PC-3 (cell line): Measurements from ENCODE around the gene PHF1. TPM values are rescaled to one million over a fixed set of nuclear protein-coding genes. Genes with fewer than 3 reads are reported as not detected.
"Not testable (repeated sequence)": the region's sequence is repeated elsewhere in the genome, so short reads cannot be mapped to it uniquely, and the experiment has no call there.

Experiments used
- ATAC-seq: fragments of 200-7000 bp; cut with Tn5 transposase; 2 replicates; pipeline ENCODE4 v1.9.1; 2020; ENCODE audit warnings: mild to moderate bottlenecking, moderate library complexity
- BruUV-seq: library from RNA; stranded (reverse); fragments of 400-500 nt; replicated peaks from 2 replicates; lab custom pipeline; 2021; lab: Mats Ljungman, UMichigan
- CTCF ChIA-PET: fragments of 300-600 bp; sonication (Branson Sonifier 250); formaldehyde crosslinking; loops from one replicate; lab custom pipeline; 2022; ENCODE audit warnings: antibody characterized with exemption; lab: Charles Lee
- POLR2A ChIA-PET: fragments of 300-600 bp; sonication (Branson Sonifier 250); formaldehyde crosslinking; loops from one replicate; lab custom pipeline; 2022; ENCODE audit warnings: antibody characterized with exemption; ENCODE audit not compliant: unreplicated experiment; lab: Charles Lee
- DNase-seq: peaks from one replicate; pipeline ENCODE4 v3.0.0-alpha.2; 2015
- H2AFZ ChIP-seq: fragments of 300-600 bp; sonication (generic); 2 replicates; pipeline ENCODE4 v1.6.0; 2016; ENCODE audit warnings: antibody characterized with exemption, low read length
- H3F3A ChIP-seq: fragments of 300-600 bp; sonication (generic); one replicate; pipeline ENCODE4 v1.6.0; 2017; ENCODE audit warnings: antibody characterized with exemption, low read length, control low read depth, mild to moderate bottlenecking; ENCODE audit not compliant: unreplicated experiment
- H3K27ac ChIP-seq: fragments of 300-600 bp; sonication (generic); 2 replicates; pipeline ENCODE4 v1.5.1; 2016; ENCODE audit warnings: mild to moderate bottlenecking, low read length
- H3K27me3 ChIP-seq: fragments of 300-600 bp; sonication (generic); 2 replicates; pipeline ENCODE4 v1.6.1; 2016; ENCODE audit warnings: low read length, mixed read lengths
- H3K36me3 ChIP-seq: fragments of 300-600 bp; sonication (generic); 2 replicates; pipeline ENCODE4 v1.6.1; 2016; ENCODE audit warnings: low read depth, mixed run types, low read length, mixed read lengths
- H3K4me1 ChIP-seq: fragments of 300-600 bp; sonication (generic); 2 replicates; pipeline ENCODE4 v1.5.1; 2016; ENCODE audit warnings: low read length; ENCODE audit not compliant: insufficient read depth
- H3K4me2 ChIP-seq: fragments of 300-600 bp; sonication (generic); 2 replicates; pipeline ENCODE4 v1.6.0; 2016; ENCODE audit warnings: low read length
- H3K4me3 ChIP-seq: fragments of 300-600 bp; sonication (generic); 2 replicates; pipeline ENCODE4 v1.5.1; 2016; ENCODE audit warnings: mild to moderate bottlenecking, low read length, mixed read lengths
- H3K79me2 ChIP-seq: fragments of 300-600 bp; sonication (generic); 2 replicates; pipeline ENCODE4 v1.6.1; 2017; ENCODE audit warnings: low read length, mixed read lengths
- H3K9ac ChIP-seq: fragments of 300-600 bp; sonication (generic); 2 replicates; pipeline ENCODE4 v1.6.0; 2016; ENCODE audit warnings: mild to moderate bottlenecking, low read length
- H3K9me2 ChIP-seq: fragments of 300-600 bp; sonication (generic); replicated peaks from 2 replicates; pipeline ENCODE4 v1.6.1; 2016; ENCODE audit warnings: mixed run types, low read length, mixed read lengths
- H3K9me3 ChIP-seq: fragments of 300-600 bp; sonication (generic); 2 replicates; pipeline ENCODE4 v1.6.1; 2016; ENCODE audit warnings: low read length, mixed read lengths
- H4K20me1 ChIP-seq: fragments of 300-600 bp; sonication (generic); 2 replicates; pipeline ENCODE4 v1.6.1; 2016; ENCODE audit warnings: low read length, mixed read lengths
- CTCF ChIP-seq: fragments of 300-600 bp; sonication (generic); conservative IDR thresholded peaks from 2 replicates; pipeline ENCODE4 v1.5.1; 2017; ENCODE audit warnings: antibody characterized with exemption, low read depth, mild to moderate bottlenecking, low read length
- EZH2 ChIP-seq: fragments of 300-600 bp; sonication (generic); IDR thresholded peaks from one replicate; pipeline ENCODE4 v1.6.1; 2017; ENCODE audit warnings: antibody characterized with exemption, mild to moderate bottlenecking, low read length; ENCODE audit not compliant: unreplicated experiment
- EZH2phosphoT487 ChIP-seq: fragments of 300-600 bp; sonication (generic); IDR thresholded peaks from 2 replicates; pipeline ENCODE4 v1.6.1; 2018; ENCODE audit warnings: mild to moderate bottlenecking, antibody characterized with exemption, low read length, borderline replicate concordance
- intact Hi-C: fragments of 100-400 bp; cut with micrococcal nuclease; formaldehyde crosslinking; loops from 2 replicates; pipeline ENCODE4 v1.9.0; 2023
- total RNA-seq: library from RNA; depleted of rRNA; stranded (reverse); fragments of >200 nt; gene quantifications from 2 replicates; pipeline ENCODE4 v1.2.3, GENCODE V29; 2014

Gene PHF1
- total RNA-seq, 1 experiment from 2014 or later = 36.6 TPM

GRCh38 chr6:33367009-33367714 lies 43.7 kb upstream of the PHF1 start:
- Histone ChIP-seq H2AFZ (no peak overlapping the region), H3K27ac (no peak overlapping the region), H3K9ac (no peak overlapping the region), H3K4me2 (no peak overlapping the region), H3K27me3 (no peaks in the 10 kb centered on the region), H4K20me1 (no peaks in the 10 kb centered on the region), H3K4me3 (no peak overlapping the region), H3F3A (no peaks in the 10 kb centered on the region), H3K9me2 (no peaks in the 10 kb centered on the region), H3K79me2 (no peaks in the 10 kb centered on the region), H3K9me3 (no peaks in the 10 kb centered on the region), H3K4me1 (no peaks in the 10 kb centered on the region), H3K36me3 (no peaks in the 10 kb centered on the region)
- ATAC-seq (no peak), DNase-seq (no peak)
- TF ChIP-seq EZH2 = no peak
- intact Hi-C loops = no loop called here
- ChIA-PET POLR2A (no interaction called here), CTCF (no interaction called here)
- BruUV-seq = no TSS peak

GRCh38 chr6:33367715-33368025 lies 43.1 kb upstream of the PHF1 start:
- H3K4me1 ChIP-seq, DNase-seq, CTCF ChIA-PET, H3K27ac ChIP-seq, H3K4me2 ChIP-seq, H3K9me2 ChIP-seq, H2AFZ ChIP-seq, ATAC-seq, POLR2A ChIA-PET, H3K4me3 ChIP-seq, BruUV-seq, intact Hi-C loops, H3K27me3 ChIP-seq, H3K79me2 ChIP-seq, H3K9me3 ChIP-seq, H3K36me3 ChIP-seq, H4K20me1 ChIP-seq, H3F3A ChIP-seq, H3K9ac ChIP-seq: not testable (repeated sequence)

- H2AFZ ChIP-seq, H3K9me2 ChIP-seq, H3K9me3 ChIP-seq, ATAC-seq, H3K27me3 ChIP-seq, H3K79me2 ChIP-seq, H3K36me3 ChIP-seq, CTCF ChIA-PET, POLR2A ChIA-PET, BruUV-seq, H3K4me1 ChIP-seq, intact Hi-C loops, H3K4me3 ChIP-seq, H3F3A ChIP-seq, H3K27ac ChIP-seq, DNase-seq, H3K9ac ChIP-seq, H3K4me2 ChIP-seq, H4K20me1 ChIP-seq: not testable (repeated sequence)
These were observed 38.9 kb upstream of the PHF1 start for GRCh38 chr6:33371901-33372300.

GRCh38 chr6:33372526-33373123 lies 38.2 kb upstream of the PHF1 start:
- no TSS peak for BruUV-seq

More at GRCh38 chr6:33372526-33373123, 38.2 kb upstream of the PHF1 start:
- H3K79me2 ChIP-seq = no peaks in the 10 kb centered on the region
- H2AFZ ChIP-seq = no peak overlapping the region
- H3K27me3 ChIP-seq = no peaks in the 10 kb centered on the region
- intact Hi-C loops = no loop called here
- CTCF ChIA-PET = no interaction called here
- no peak overlapping the region for H3K4me3 ChIP-seq
- H3K36me3 ChIP-seq = no peaks in the 10 kb centered on the region
- TF ChIP-seq EZH2phosphoT487 (no peak), EZH2 (no peak), CTCF (no peak)
- H3K9me3 ChIP-seq = no peaks in the 10 kb centered on the region
- H3F3A ChIP-seq = no peaks in the 10 kb centered on the region
- H3K4me2 ChIP-seq = no peak overlapping the region
- H3K4me1 ChIP-seq = peaks cover 8% of the 10 kb centered on the region; the same call in 1 of the 2 replicates
- no peaks in the 10 kb centered on the region for H4K20me1 ChIP-seq
- DNase-seq (no peak), ATAC-seq (no peak)
- POLR2A ChIA-PET = no interaction called here
- no peak overlapping the region for H3K9ac ChIP-seq
- no peaks in the 10 kb centered on the region for H3K9me2 ChIP-seq
- H3K27ac ChIP-seq = no peak overlapping the region
